A549 treated with dexamethasone at 1 μM for 4 hours (cell line): ENCODE results near the gene RBMS3. TPM values are rescaled to one million over a fixed set of nuclear protein-coding genes. Genes with fewer than 3 reads are reported as not detected.

ENCODE experiments used
- total RNA-seq: library from RNA; stranded (reverse); fragments of 200-300 nt; extraction: Qiagen RNA extraction; gene quantifications from 5 replicates; pipeline ENCODE4 v1.2.3, GENCODE V29; 2022

RBMS3 gene
- 0.64 to 1.4 TPM (median 1.2 TPM) in 5 replicates for total RNA-seq

DNA sequence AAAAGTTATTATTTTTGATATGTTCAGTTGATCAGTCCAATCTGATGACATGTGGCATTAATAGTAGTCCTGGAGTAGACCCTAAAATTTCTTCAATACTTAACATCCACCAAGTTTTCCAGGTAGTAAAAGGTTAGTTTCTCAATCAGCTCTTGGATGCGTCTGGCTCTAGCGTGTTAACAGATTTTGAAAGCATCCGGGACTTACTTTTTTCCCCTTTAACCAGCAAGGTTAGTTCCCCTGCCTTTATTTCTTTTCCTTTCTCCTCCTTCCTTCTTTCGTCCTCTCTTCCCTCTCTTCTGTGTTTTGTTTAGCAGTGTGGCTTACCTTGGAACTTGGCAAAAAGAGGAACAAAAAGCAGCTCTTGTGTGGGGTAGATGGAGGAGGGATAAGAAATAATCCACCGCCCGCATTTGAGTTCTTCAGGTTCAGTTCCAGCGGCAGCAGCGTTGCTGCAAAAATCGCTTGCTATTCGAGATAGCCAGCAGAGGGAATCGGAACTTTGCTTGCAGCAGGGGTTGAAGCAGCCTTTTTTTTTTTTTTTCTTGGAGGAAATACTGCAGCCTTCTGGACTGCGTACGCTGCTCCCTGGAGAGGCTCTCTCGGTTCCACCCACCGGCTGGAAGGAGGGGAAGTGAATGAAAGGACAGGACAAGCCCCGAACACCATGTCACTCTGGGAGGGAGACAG lies at the start of gene RBMS3:
TSS of gene RBMS3 (plus strand) at position 668 of the 690 bp plus-strand sequence.

